NAMALWA (cell line): ENCODE measurements around the gene FBL.
"Not testable (repeated sequence)": the region's sequence is repeated elsewhere in the genome, so short reads cannot be mapped to it uniquely, and the experiment has no call there.

Source experiments
- DNase-seq: peaks from one replicate; pipeline ENCODE4 v3.0.0-alpha.2; 2015; ENCODE audit warnings: low spot score

Gene FBL

GRCh38 chr19:39824143-39825092 lies 21.8 kb downstream of the FBL start:
- peak; percentile 94 for DNase-seq

- no peak for DNase-seq
Measured at GRCh38 chr19:39823686-39824085, 22.5 kb downstream of the FBL start.

- no peak for DNase-seq
Measured at GRCh38 chr19:39820696-39821095, 25.5 kb downstream of the FBL start.

- no peak for DNase-seq
Measured at GRCh38 chr19:39819786-39820185, 26.4 kb downstream of the FBL start.

- no peak for DNase-seq
Measured at GRCh38 chr19:39818626-39819097, 27.5 kb downstream of the FBL start.

- no peak for DNase-seq
Measured at GRCh38 chr19:39817888-39818561, 28.2 kb downstream of the FBL start.

- no peak for DNase-seq
Measured at GRCh38 chr19:39816287-39817048, 29.7 kb downstream of the FBL start.

GRCh38 chr19:39814595-39814994 lies 31.6 kb downstream of the FBL start:
- no peak for DNase-seq

GRCh38 chr19:39814111-39814510 lies 32.1 kb downstream of the FBL start:
- not testable (repeated sequence) for DNase-seq

GRCh38 chr19:39813264-39813993 lies 32.8 kb downstream of the FBL start:
- no peak for DNase-seq

- DNase-seq, result no peak
Measured at GRCh38 chr19:39811064-39811463, 35.1 kb downstream of the FBL start.

- DNase-seq, result no peak
Measured at GRCh38 chr19:39810424-39810823, 35.8 kb downstream of the FBL start.

- DNase-seq, result no peak
Measured at GRCh38 chr19:39809368-39809767, 36.8 kb downstream of the FBL start.

GRCh38 chr19:39808688-39809087 lies 37.5 kb downstream of the FBL start:
- DNase-seq, result not testable (repeated sequence)

GRCh38 chr19:39807846-39808364 lies 38.3 kb downstream of the FBL start:
- no peak for DNase-seq

GRCh38 chr19:39805104-39805503 lies 41.1 kb downstream of the FBL start:
- no peak for DNase-seq

GRCh38 chr19:39802958-39803357 lies 43.2 kb downstream of the FBL start:
- no peak for DNase-seq

GRCh38 chr19:39797083-39797482 lies 49.1 kb downstream of the FBL start:
- no peak for DNase-seq

- no peak for DNase-seq
Measured at GRCh38 chr19:39796000-39796498, 50.1 kb downstream of the FBL start.

- DNase-seq, result peak; percentile 21
Measured at GRCh38 chr19:39795001-39795400, 51.2 kb downstream of the FBL start.

- DNase-seq, result peak; percentile 90
Measured at GRCh38 chr19:39792999-39793546, 53.1 kb downstream of the FBL start.
